Panc1 (cell line): ENCODE results near the gene PCNT.

ENCODE experiments used
- CTCF ChIP-seq: fragments of 450-650 bp; IDR thresholded peaks from 2 replicates; pipeline ENCODE4 v1.5.1; 2017; ENCODE audit warnings: mild to moderate bottlenecking
- POLR2AphosphoS5 ChIP-seq: IDR thresholded peaks from 2 replicates; pipeline ENCODE4 v1.6.1; 2012; ENCODE audit warnings: mild to moderate bottlenecking, low read depth, low read length, moderate library complexity
- REST ChIP-seq, 2 experiments: IDR thresholded peaks; 2 replicates each; pipeline ENCODE4 v1.6.1; 2011 to 2012; ENCODE audit warnings: low read depth in 2 of 2, control low read depth in 1 of 2, low read length in 1 of 2, mild to moderate bottlenecking in 1 of 2, moderate library complexity in 1 of 2; ENCODE audit not compliant: insufficient read depth in 1 of 2
- SIN3A ChIP-seq: IDR thresholded peaks from 2 replicates; pipeline ENCODE4 v1.6.1; 2012; ENCODE audit warnings: low read depth, mild to moderate bottlenecking, low read length, moderate library complexity, borderline replicate concordance; ENCODE audit not compliant: insufficient read depth
- TCF7L2 ChIP-seq: IDR thresholded peaks from 2 replicates; pipeline ENCODE4 v1.6.1; 2011; ENCODE audit warnings: mild to moderate bottlenecking, low read depth, low read length, inconsistent platforms

- TF ChIP-seq CTCF (no peak), POLR2AphosphoS5 (no peak), REST (IDR thresholded peaks at IDR 0.05; ENCODE audit: insufficient read depth in 1 of 2, low read depth in 2 of 2, low read length in 1 of 2) (no peak), SIN3A (no peak), TCF7L2 (no peak)
Measured at GRCh38 chr21:46347203-46347550, 23.2 kb downstream of the PCNT start.
